Right atrium auricular region (tissue), 2 donors: ENCODE measurements around the gene PARD3B. TPM values are rescaled to one million over a fixed set of nuclear protein-coding genes. Genes with fewer than 3 reads are reported as not detected.

Experiments used
- DNase-seq: peaks from one replicate; pipeline ENCODE4 v3.0.0-alpha.2; 2019; ENCODE audit warnings: low spot score
- H3K27ac ChIP-seq, 2 donors: fragments of 200-600 bp; sonication (generic); 1 replicate in 1 of 2; 2 replicates in 1 of 2; pipeline ENCODE4 v1.5.1; 2016 to 2019
- H3K27me3 ChIP-seq, 2 donors: fragments of 200-600 bp; sonication (generic); one replicate each; pipeline versions ENCODE4 v1.5.1 to v1.6.0; 2017 to 2019
- H3K36me3 ChIP-seq: fragments of 200-600 bp; sonication (generic); one replicate; pipeline ENCODE4 v1.5.1; 2016
- H3K4me1 ChIP-seq, 2 donors: fragments of 200-600 bp; sonication (generic); one replicate each; pipeline versions ENCODE4 v1.5.1 to v1.6.0; 2017 to 2019
- H3K4me3 ChIP-seq, 2 donors: fragments of 200-600 bp; sonication (generic); 1 replicate in 1 of 2; 2 replicates in 1 of 2; pipeline ENCODE4 v1.5.1; 2017 to 2019; ENCODE audit warnings: mild to moderate bottlenecking in 1 of 2, moderate library complexity in 1 of 2
- H3K9me3 ChIP-seq, 2 donors: fragments of 200-600 bp; sonication (generic); one replicate each; pipeline ENCODE4 v1.5.1; 2019
- total RNA-seq, 2 donors: library from RNA; depleted of rRNA; stranded (reverse); fragments of >200 nt; gene quantifications; one replicate each; pipeline ENCODE4 v1.1.0, GENCODE V29; 2016
- TF ChIP-seq, protein P1 (sequence below), 2 donors: fragments of 200-600 bp; sonication (generic); IDR thresholded peaks; one replicate each; pipeline ENCODE4 v1.5.1; 2019; ENCODE audit warnings: antibody characterized with exemption in 2 of 2

The PARD3B gene
- total RNA-seq, 2 donors from 2014 or later = 7.4 to 12.2 TPM

DNA sequence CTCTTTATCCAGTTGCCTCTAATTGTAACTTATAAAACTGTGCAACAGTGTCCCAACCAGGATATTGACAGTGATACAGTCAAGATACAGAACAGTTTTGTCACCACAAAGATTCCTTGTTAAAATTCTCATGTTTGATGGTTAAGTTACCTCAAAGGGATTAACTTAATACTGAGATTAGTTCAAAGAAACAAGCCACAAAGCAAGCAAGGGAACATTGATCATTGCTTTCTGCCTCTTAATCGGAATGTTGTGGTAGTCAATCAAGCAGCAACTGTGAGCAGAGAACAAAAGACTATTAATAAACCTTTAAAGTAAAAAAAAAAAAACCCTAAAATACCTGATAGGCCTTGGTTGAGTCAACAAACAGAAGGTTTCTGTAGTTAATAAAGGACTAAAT lies 352.3 kb downstream of the PARD3B start:
- Histone ChIP-seq H3K27ac (no peak overlapping the region), H3K4me3 (no peak overlapping the region), H3K27me3 (no peaks in the 10 kb centered on the region), H3K4me1 (no peaks in the 10 kb centered on the region), H3K9me3 (peaks cover 0 to 13% of the 10 kb centered on the region in 2 donors), H3K36me3 (no peaks in the 10 kb centered on the region)
- DNase-seq = no peak
- TF ChIP-seq, protein P1, sequence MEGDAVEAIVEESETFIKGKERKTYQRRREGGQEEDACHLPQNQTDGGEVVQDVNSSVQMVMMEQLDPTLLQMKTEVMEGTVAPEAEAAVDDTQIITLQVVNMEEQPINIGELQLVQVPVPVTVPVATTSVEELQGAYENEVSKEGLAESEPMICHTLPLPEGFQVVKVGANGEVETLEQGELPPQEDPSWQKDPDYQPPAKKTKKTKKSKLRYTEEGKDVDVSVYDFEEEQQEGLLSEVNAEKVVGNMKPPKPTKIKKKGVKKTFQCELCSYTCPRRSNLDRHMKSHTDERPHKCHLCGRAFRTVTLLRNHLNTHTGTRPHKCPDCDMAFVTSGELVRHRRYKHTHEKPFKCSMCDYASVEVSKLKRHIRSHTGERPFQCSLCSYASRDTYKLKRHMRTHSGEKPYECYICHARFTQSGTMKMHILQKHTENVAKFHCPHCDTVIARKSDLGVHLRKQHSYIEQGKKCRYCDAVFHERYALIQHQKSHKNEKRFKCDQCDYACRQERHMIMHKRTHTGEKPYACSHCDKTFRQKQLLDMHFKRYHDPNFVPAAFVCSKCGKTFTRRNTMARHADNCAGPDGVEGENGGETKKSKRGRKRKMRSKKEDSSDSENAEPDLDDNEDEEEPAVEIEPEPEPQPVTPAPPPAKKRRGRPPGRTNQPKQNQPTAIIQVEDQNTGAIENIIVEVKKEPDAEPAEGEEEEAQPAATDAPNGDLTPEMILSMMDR (IDR thresholded peaks at IDR 0.05) = no peak

DNA sequence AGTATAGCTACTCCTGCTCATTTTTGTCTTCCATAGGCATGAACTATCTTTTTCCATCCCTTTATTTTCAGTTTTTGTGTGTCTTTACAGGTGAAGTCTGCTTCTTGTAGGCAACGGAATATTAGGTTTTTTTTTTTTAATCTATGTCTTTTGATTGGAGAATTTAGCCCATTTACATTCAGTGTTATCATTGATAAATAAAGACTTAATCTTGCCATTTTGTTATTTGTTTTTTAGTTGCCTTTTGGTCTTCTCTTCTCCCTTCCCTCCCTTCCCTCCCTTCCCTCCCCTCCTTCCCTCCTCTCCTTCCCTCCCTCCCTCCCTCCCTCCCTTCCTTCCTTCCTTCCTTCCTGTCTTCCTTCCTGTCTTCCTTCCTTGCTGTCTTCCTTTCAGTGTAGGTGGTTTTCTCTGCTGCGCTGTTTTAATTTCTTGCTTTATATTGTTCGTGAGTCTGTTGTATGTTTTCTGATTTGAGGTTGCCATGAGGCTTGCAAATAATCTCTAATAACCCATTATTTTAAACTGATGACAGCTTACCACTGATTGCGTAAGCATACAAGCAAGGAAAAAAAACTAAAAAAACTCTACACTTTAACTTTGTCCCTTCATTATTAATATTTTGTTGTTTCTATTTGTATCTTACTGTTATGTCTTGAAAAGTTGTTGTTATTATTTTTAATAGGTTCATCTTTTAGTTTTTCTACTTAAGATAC lies 353.8 kb downstream of the PARD3B start:
- no peak overlapping the region for H3K27ac ChIP-seq
- DNase-seq = no peak
- H3K36me3 ChIP-seq = no peaks in the 10 kb centered on the region
- TF ChIP-seq, protein P1 (IDR thresholded peaks at IDR 0.05) = no peak
- H3K9me3 ChIP-seq = peaks cover 0 to 13% of the 10 kb centered on the region in 2 donors
- H3K4me1 ChIP-seq = no peaks in the 10 kb centered on the region
- H3K4me3 ChIP-seq = no peak overlapping the region
- no peaks in the 10 kb centered on the region for H3K27me3 ChIP-seq

DNA sequence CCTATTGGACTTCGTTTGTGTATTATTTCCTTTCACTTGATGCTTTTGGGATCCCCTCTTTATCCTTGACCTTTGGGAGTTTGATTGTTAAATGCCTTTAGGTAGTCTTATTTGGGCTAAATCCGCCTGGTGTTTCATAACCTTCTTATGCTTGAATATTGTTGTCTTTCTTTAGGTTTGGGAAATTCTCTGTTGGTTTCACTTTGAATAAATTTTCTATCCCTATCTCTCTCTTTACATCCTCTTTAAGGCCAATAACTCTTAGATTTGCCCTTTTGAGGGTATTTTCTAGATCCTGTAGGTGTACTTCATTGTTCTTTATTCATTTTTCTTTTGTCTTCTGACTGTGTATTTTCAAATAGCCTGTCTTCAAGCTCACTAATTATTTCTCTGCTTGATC lies 354.7 kb downstream of the PARD3B start:
- no peak for DNase-seq
- H3K9me3 ChIP-seq = peaks cover 0 to 13% of the 10 kb centered on the region in 2 donors
- H3K36me3 ChIP-seq = no peaks in the 10 kb centered on the region
- H3K4me1 ChIP-seq = no peaks in the 10 kb centered on the region
- H3K27me3 ChIP-seq = no peaks in the 10 kb centered on the region
- H3K4me3 ChIP-seq = no peak overlapping the region
- no peak overlapping the region for H3K27ac ChIP-seq
- TF ChIP-seq, protein P1 (IDR thresholded peaks at IDR 0.05) = no peak

DNA sequence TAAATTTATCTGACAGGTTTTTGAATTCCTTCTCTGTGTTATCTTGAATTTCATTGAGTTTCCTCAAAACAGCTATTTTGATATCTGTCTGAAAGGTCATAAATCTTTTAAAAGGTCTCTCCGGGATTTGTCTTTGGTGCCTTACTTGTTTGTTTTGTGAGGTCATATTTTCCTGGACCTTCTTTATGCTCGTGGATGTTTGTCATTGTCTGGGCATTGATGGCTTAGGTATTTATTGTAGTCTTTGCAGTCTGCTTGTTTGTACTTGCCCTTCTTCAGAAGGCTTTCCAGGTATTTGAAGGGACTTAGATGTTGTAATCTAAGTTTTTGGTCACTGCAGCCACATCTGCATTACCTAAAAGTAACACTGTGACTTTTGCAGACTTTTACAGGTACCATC lies 355.2 kb downstream of the PARD3B start:
- H3K36me3 ChIP-seq = no peaks in the 10 kb centered on the region
- H3K9me3 ChIP-seq = peaks cover 0 to 13% of the 10 kb centered on the region in 2 donors
- H3K4me3 ChIP-seq = no peak overlapping the region
- TF ChIP-seq, protein P1 (IDR thresholded peaks at IDR 0.05) = no peak
- no peak overlapping the region for H3K27ac ChIP-seq
- H3K4me1 ChIP-seq = no peaks in the 10 kb centered on the region
- no peaks in the 10 kb centered on the region for H3K27me3 ChIP-seq
- no peak for DNase-seq

DNA sequence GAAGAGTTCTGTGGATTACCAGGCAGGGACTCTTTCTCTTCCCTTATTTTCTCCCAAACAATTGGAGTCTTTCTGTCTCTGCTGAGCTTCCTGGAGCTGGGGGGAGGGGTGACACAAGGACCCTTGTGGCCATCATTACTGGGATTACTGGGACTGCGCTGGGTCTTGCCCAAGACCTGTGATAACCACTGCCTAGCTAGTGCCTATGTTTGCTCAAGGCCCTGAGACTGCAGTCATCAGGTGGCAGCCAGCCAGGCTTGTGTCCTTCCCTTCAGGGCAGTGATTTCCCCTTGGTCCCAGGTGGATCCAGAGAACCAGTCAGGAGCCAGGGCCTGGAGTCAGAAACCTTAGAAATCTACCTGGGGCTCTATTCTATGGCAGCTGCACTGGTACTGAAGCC lies 355.6 kb downstream of the PARD3B start:
- H3K36me3 ChIP-seq = no peaks in the 10 kb centered on the region
- TF ChIP-seq, protein P1 (IDR thresholded peaks at IDR 0.05) = no peak
- H3K4me3 ChIP-seq = no peak overlapping the region
- no peak overlapping the region for H3K27ac ChIP-seq
- no peaks in the 10 kb centered on the region for H3K4me1 ChIP-seq
- no peak for DNase-seq
- H3K27me3 ChIP-seq = no peaks in the 10 kb centered on the region
- peaks cover 0 to 13% of the 10 kb centered on the region in 2 donors for H3K9me3 ChIP-seq

DNA sequence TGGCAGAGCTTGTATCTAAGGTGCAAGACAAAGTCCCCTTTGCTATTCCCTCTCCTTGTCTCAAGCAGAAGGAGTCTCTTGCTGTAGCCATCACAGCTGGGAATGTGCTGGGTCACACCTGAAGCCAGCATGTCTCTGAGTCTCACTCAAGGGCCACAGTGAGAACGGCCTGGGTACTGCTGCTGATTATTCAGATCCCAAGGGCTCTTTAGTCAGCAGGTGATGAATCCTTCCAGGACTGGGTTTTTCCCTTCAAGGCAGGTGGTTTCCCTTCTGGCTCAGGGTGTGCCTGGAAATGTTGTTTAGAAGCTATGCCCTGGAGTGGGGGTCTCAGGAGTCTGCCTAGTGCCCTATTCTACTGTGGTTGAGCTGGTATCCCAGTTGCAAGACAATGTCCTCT lies 356.3 kb downstream of the PARD3B start:
- H3K4me3 ChIP-seq = no peak overlapping the region
- no peaks in the 10 kb centered on the region for H3K36me3 ChIP-seq

More for the DNA sequence above, 356.3 kb downstream of the PARD3B start:
- Histone ChIP-seq H3K27ac (no peak overlapping the region), H3K9me3 (peaks cover 0 to 13% of the 10 kb centered on the region in 2 donors), H3K4me1 (no peaks in the 10 kb centered on the region), H3K27me3 (no peaks in the 10 kb centered on the region)
- TF ChIP-seq, protein P1 (IDR thresholded peaks at IDR 0.05) = no peak
- DNase-seq = no peak
